HepG2 (cell line): Measurements from ENCODE around the gene TMED6. TPM values are rescaled to one million over a fixed set of nuclear protein-coding genes. Genes with fewer than 3 reads are reported as not detected.

Experiments
- ATAC-seq: fragments of 200-7000 bp; cut with Tn5 transposase; 3 replicates; pipeline ENCODE4 v1.9.1; 2020; ENCODE audit warnings: mild to moderate bottlenecking, moderate library complexity
- BruUV-seq: library from RNA; stranded (reverse); fragments of 400-500 nt; replicated peaks from 2 replicates; lab custom pipeline; 2021; lab: Mats Ljungman, UMichigan
- CTCF ChIA-PET: fragments of 300-600 bp; formaldehyde crosslinking; extraction: SDS; loops from one replicate; lab custom pipeline; 2021; ENCODE audit warnings: low total read pairs, inconsistent platforms, low intra/inter-chr PET ratio; lab: Yijun Ruan, JAX
- POLR2A ChIA-PET: fragments of 350-600 bp; sonication (Branson Sonifier 250); formaldehyde crosslinking; loops from one replicate; lab custom pipeline; 2020; ENCODE audit warnings: antibody characterized with exemption, inconsistent platforms; lab: Yijun Ruan, JAX
- DNase-seq: peaks from one replicate; pipeline ENCODE4 v3.0.0-alpha.2; 2015; ENCODE audit warnings: low spot score
- FAIRE-seq: peaks from 3 replicates; lab custom pipeline; 2011; peaks lifted over from hg19 to GRCh38; lab: Jason Lieb, UNC
- H2AFZ ChIP-seq: one replicate; pipeline ENCODE4 v1.6.1; 2011; ENCODE audit warnings: low read length, inconsistent platforms
- H3K27ac ChIP-seq: fragments of 300-600 bp; 3 replicates; pipeline ENCODE4 v1.8.0; 2011; ENCODE audit warnings: mixed run types, mild to moderate bottlenecking, mixed read lengths, low read length, inconsistent platforms; ENCODE audit not compliant: insufficient read depth; ENCODE audit errors: extremely low read length
- H3K27me3 ChIP-seq, 2 experiments: fragments of 200-600 bp in 1 of 2; 2 replicates in 1 of 2; 3 replicates in 1 of 2; pipeline versions ENCODE4 v1.6.0 to v1.8.0; 2011; ENCODE audit warnings: low read length in 2 of 2, mild to moderate bottlenecking in 2 of 2, moderate library complexity in 2 of 2, inconsistent platforms in 1 of 2; ENCODE audit not compliant: insufficient read depth in 2 of 2, control insufficient read depth in 1 of 2
- H3K36me3 ChIP-seq, 2 experiments: fragments of 200-600 bp in 1 of 2; replicated peaks in 1 of 2; 2 replicates in 1 of 2; 3 replicates in 1 of 2; pipeline versions ENCODE4 v1.5.1 to v1.8.0; 2011; ENCODE audit warnings: low read length in 2 of 2, inconsistent platforms in 1 of 2; ENCODE audit not compliant: insufficient read depth in 2 of 2, control insufficient read depth in 1 of 2
- H3K4me1 ChIP-seq: 2 replicates; pipeline ENCODE4 v1.5.1; 2012; ENCODE audit warnings: low read length, inconsistent platforms; ENCODE audit not compliant: insufficient read depth
- H3K4me2 ChIP-seq: 2 replicates; pipeline ENCODE4 v1.6.0; 2011; ENCODE audit warnings: low read depth, low read length, inconsistent platforms
- H3K4me3 ChIP-seq, 3 experiments: fragments of 200-600 bp in 1 of 3; sonication (generic), shearing (Covaris generic) in 1 of 3; replicated peaks in 1 of 3; 2 replicates each; pipeline ENCODE4 v1.5.1; 2011 to 2016; ENCODE audit warnings: low read length in 3 of 3, inconsistent platforms in 2 of 3, low read depth in 2 of 3, mild to moderate bottlenecking in 2 of 3, control low read depth in 1 of 3, mixed read lengths in 1 of 3; ENCODE audit not compliant: insufficient read depth in 1 of 3
- H3K79me2 ChIP-seq: one replicate; pipeline ENCODE4 v1.6.1; 2011; ENCODE audit warnings: low read length, inconsistent platforms; ENCODE audit not compliant: insufficient read depth
- H3K9ac ChIP-seq: 2 replicates; pipeline ENCODE4 v1.6.0; 2011; ENCODE audit warnings: mild to moderate bottlenecking, low read depth, low read length, inconsistent platforms; ENCODE audit not compliant: insufficient read depth
- H3K9me3 ChIP-seq: 2 replicates; pipeline ENCODE4 v1.5.1; 2012; ENCODE audit warnings: mild to moderate bottlenecking, low read length
- H4K20me1 ChIP-seq: 2 replicates; pipeline ENCODE4 v1.6.0; 2011; ENCODE audit warnings: inconsistent platforms, mild to moderate bottlenecking, low read length, moderate library complexity; ENCODE audit not compliant: insufficient read depth
- ARID2 ChIP-seq: sonication (generic); formaldehyde crosslinking; IDR thresholded peaks from 2 replicates; pipeline ENCODE4 v1.8.1; 2022; ENCODE audit warnings: mild to moderate bottlenecking, missing genetic modification reagents, borderline replicate concordance
- EP300 ChIP-seq, 3 experiments: sonication (generic) in 1 of 3; formaldehyde crosslinking in 1 of 3; IDR thresholded peaks; 2 replicates each; pipeline versions ENCODE4 v1.5.1 to v1.6.1; 2011 to 2020; ENCODE audit warnings: low read depth in 2 of 3, low read length in 2 of 3, borderline replicate concordance in 1 of 3, improper control_type of control experiment in 1 of 3, mild to moderate bottlenecking in 1 of 3, missing genetic modification reagents in 1 of 3, moderate library complexity in 1 of 3
- HIVEP1 ChIP-seq: sonication (generic); formaldehyde crosslinking; IDR thresholded peaks from 2 replicates; pipeline ENCODE4 v1.4.0; 2020; ENCODE audit warnings: mild to moderate bottlenecking, missing genetic modification reagents
- HNRNPH1 ChIP-seq: fragments of 200-400 bp; formaldehyde crosslinking; optimal IDR thresholded peaks from 2 replicates; pipeline ENCODE3; 2017; ENCODE audit warnings: mild to moderate bottlenecking, low read depth, low read length
- MLX ChIP-seq: IDR thresholded peaks from 2 replicates; pipeline ENCODE4 v1.6.1; 2016
- RARA ChIP-seq: IDR thresholded peaks from 2 replicates; pipeline ENCODE4 v1.6.1; 2016; ENCODE audit warnings: missing genetic modification reagents, missing compliant biosample characterization
- RBM22 ChIP-seq: fragments of 200-400 bp; formaldehyde crosslinking; optimal IDR thresholded peaks from 2 replicates; pipeline ENCODE3; 2017; ENCODE audit warnings: mild to moderate bottlenecking, low read length, moderate library complexity
- WIZ ChIP-seq: sonication (generic); formaldehyde crosslinking; IDR thresholded peaks from 2 replicates; pipeline ENCODE4 v1.5.1; 2020; ENCODE audit warnings: mild to moderate bottlenecking, missing genetic modification reagents
- ZNF33A ChIP-seq: sonication (generic); formaldehyde crosslinking; IDR thresholded peaks from 2 replicates; pipeline ENCODE4 v1.5.1; 2020; ENCODE audit warnings: missing genetic modification reagents, mild to moderate bottlenecking, moderate library complexity, borderline replicate concordance
- ZNF468 ChIP-seq: sonication (generic); formaldehyde crosslinking; IDR thresholded peaks from 2 replicates; pipeline ENCODE4 v1.8.0; 2022; ENCODE audit warnings: mild to moderate bottlenecking, moderate library complexity, missing genetic modification reagents
- ZNF615 ChIP-seq: sonication (generic); formaldehyde crosslinking; IDR thresholded peaks from 2 replicates; pipeline ENCODE4 v1.5.0; 2020; ENCODE audit warnings: mild to moderate bottlenecking, missing genetic modification reagents, borderline replicate concordance
- ZNF616 ChIP-seq: sonication (generic); formaldehyde crosslinking; IDR thresholded peaks from 2 replicates; pipeline ENCODE4 v1.5.0; 2020; ENCODE audit warnings: low read depth, mild to moderate bottlenecking, missing genetic modification reagents
- ZNF652 ChIP-seq: IDR thresholded peaks from 2 replicates; pipeline ENCODE4 v1.6.1; 2016; ENCODE audit warnings: low read depth, borderline replicate concordance
- WGBS: methylation state at CpG from one replicate; pipeline ENCODE4 v1.1.6; 2017; ENCODE audit warnings: low lambda C conversion rate; 5-methylcytosine and 5-hydroxymethylcytosine counted together
- in situ Hi-C: cut with HindIII; loops from 2 replicates; pipeline ENCODE4 v1.10.0; 2017; ENCODE audit warnings: low pct_unique_long_range_greater_than_20kb; ENCODE audit not compliant: extremely low pct_ligation_motif_present
- intact Hi-C: fragments of 100-400 bp; cut with micrococcal nuclease; formaldehyde crosslinking; loops from one replicate; pipeline ENCODE4 v1.10.0; 2022; ENCODE audit not compliant: unreplicated experiment
- polyA plus RNA-seq, 8 experiments: library from polyadenylated mRNA; depleted of rRNA in 3 of 8; stranded (reverse) in 7 of 8; unstranded in 1 of 8; fragments of >200 nt; fragmentation: Illumina TruSeq in 4 of 8; extraction: Trizol in 4 of 8; gene quantifications; 2 replicates each; pipeline versions ENCODE4 v1.2.1 to v1.2.3, GENCODE V29; 2011 to 2016; ENCODE audit warnings: low read depth in 4 of 8, missing spikeins in 1 of 8, mixed read lengths in 1 of 8; ENCODE audit not compliant: insufficient read depth in 1 of 8
- total RNA-seq, 5 experiments: library from RNA; depleted of rRNA; stranded (reverse); fragments of >200 nt; fragmentation: Illumina TruSeq; extraction: Trizol; gene quantifications; 2 replicates each; pipeline ENCODE4 v1.2.3, GENCODE V29; 2016; ENCODE audit warnings: low read depth in 1 of 5
- TF ChIP-seq, protein P1 (sequence below): sonication (generic); formaldehyde crosslinking; IDR thresholded peaks from 2 replicates; pipeline ENCODE4 v1.4.0; 2020; ENCODE audit warnings: missing genetic modification reagents, borderline replicate concordance

TMED6 gene
- total and polyA plus RNA-seq, 2 of the 13 experiments (the other 11 are each of a cell fraction or from before 2014, with no cell fraction given): 9.8 to 14.4 TPM

DNA sequence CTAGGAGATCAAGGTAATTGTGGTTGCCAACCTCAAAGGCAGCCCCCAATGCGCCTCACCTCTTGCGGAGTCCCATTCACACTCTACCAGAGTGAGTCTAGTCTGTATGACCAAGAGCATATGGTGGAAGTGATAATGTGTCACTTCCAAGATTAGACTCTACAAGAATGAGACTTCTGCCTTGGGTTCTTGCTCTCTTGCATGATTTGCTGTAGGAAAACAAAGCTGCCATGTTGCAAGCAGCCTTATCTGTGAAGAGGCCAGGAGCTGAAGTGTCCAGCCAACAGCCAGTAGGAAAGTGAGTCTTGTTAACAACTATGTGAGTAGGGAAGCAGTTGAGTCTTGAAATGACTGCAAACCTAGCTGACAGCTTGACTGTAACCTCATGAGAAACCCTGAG, 30.8 kb upstream of the TMED6 start:
- intact Hi-C loops: no loop called here
- Histone ChIP-seq H2AFZ (no peak overlapping the region), H3K4me2 (no peak overlapping the region; the same call in none of the 2 replicates), H3K36me3 (peaks cover 10 to 45% of the 10 kb centered on the region in 2 experiments), H3K27ac (no peak overlapping the region), H4K20me1 (no peaks in the 10 kb centered on the region), H3K4me3 (no peak overlapping the region)
- no TSS peak for BruUV-seq
- ChIA-PET POLR2A (interaction anchor here (0.7 to 1.3 kb wide), 3 partner anchors 9 to 45 kb away, joined by 3 read pairs; no protein-coding TSS in a partner anchor), CTCF (no interaction called here)
- in situ Hi-C loops: no loop called here
- FAIRE-seq (no peak), ATAC-seq (no peak)
- WGBS: 94% methylated on average over 2 of the region's 2 CpGs
- TF ChIP-seq RARA: no peak
- TF ChIP-seq HNRNPH1: no peak
- TF ChIP-seq WIZ (CRISPR knock-in tag): no peak
- peak; percentile 26 for TF ChIP-seq RBM22
- no peak for TF ChIP-seq HIVEP1 (CRISPR knock-in tag)
- TF ChIP-seq ZNF616 (CRISPR knock-in tag): no peak
- TF ChIP-seq EP300 (IDR thresholded peaks at IDR 0.05; ENCODE audit: low read depth in 2 of 2, low read length in 2 of 2): no peak
- TF ChIP-seq EP300 (CRISPR knock-in tag; IDR thresholded peaks at IDR 0.05; ENCODE audit: borderline replicate concordance): no peak
- TF ChIP-seq, all 625 proteins: peak for 1
- peaks cover 63% of the 10 kb centered on the region for H3K4me1 ChIP-seq
- no peak overlapping the region for H3K9ac ChIP-seq
- peaks cover 47% of the 10 kb centered on the region for H3K79me2 ChIP-seq
- DNase-seq: no peak
- no peaks in the 10 kb centered on the region for H3K9me3 ChIP-seq
- H3K27me3 ChIP-seq: no peaks in the 10 kb centered on the region; a peak in 2 of 5 replicates

- Histone ChIP-seq H3K79me2 (peaks cover 47% of the 10 kb centered on the region), H3K4me3 (no peak overlapping the region), H3K9ac (no peak overlapping the region), H3K4me2 (no peak overlapping the region), H3K27me3 (no peaks in the 10 kb centered on the region; a peak in 2 of 5 replicates), H3K4me1 (peaks cover 68% of the 10 kb centered on the region), H4K20me1 (no peaks in the 10 kb centered on the region), H3K27ac (no peak overlapping the region), H2AFZ (no peak overlapping the region), H3K36me3 (peaks cover 10 to 45% of the 10 kb centered on the region in 2 experiments), H3K9me3 (no peaks in the 10 kb centered on the region)
- POLR2A ChIA-PET: no interaction called here
- CTCF ChIA-PET: no interaction called here
- in situ Hi-C loops: no loop called here
- DNase-seq (no peak), ATAC-seq (no peak), FAIRE-seq (no peak)
- no TSS peak for BruUV-seq
- 97% methylated on average over 2 of the region's 2 CpGs for WGBS
- intact Hi-C loops: no loop called here
- TF ChIP-seq ZNF652 (CRISPR knock-in tag): no peak
- no peak for TF ChIP-seq ZNF615
- no peak for TF ChIP-seq ZNF33A
- TF ChIP-seq MLX (CRISPR knock-in tag): no peak
- no peak for TF ChIP-seq ARID2 (CRISPR knock-in tag)
- TF ChIP-seq, protein P1, sequence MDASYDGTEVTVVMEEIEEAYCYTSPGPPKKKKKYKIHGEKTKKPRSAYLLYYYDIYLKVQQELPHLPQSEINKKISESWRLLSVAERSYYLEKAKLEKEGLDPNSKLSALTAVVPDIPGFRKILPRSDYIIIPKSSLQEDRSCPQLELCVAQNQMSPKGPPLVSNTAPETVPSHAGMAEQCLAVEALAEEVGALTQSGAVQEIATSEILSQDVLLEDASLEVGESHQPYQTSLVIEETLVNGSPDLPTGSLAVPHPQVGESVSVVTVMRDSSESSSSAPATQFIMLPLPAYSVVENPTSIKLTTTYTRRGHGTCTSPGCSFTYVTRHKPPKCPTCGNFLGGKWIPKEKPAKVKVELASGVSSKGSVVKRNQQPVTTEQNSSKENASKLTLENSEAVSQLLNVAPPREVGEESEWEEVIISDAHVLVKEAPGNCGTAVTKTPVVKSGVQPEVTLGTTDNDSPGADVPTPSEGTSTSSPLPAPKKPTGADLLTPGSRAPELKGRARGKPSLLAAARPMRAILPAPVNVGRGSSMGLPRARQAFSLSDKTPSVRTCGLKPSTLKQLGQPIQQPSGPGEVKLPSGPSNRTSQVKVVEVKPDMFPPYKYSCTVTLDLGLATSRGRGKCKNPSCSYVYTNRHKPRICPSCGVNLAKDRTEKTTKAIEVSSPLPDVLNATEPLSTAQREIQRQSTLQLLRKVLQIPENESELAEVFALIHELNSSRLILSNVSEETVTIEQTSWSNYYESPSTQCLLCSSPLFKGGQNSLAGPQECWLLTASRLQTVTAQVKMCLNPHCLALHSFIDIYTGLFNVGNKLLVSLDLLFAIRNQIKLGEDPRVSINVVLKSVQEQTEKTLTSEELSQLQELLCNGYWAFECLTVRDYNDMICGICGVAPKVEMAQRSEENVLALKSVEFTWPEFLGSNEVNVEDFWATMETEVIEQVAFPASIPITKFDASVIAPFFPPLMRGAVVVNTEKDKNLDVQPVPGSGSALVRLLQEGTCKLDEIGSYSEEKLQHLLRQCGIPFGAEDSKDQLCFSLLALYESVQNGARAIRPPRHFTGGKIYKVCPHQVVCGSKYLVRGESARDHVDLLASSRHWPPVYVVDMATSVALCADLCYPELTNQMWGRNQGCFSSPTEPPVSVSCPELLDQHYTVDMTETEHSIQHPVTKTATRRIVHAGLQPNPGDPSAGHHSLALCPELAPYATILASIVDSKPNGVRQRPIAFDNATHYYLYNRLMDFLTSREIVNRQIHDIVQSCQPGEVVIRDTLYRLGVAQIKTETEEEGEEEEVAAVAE: no peak
- TF ChIP-seq ZNF468 (CRISPR knock-in tag): no peak
These were observed 29.6 kb upstream of the TMED6 start for GRCh38 chr16:69381231-69381630.
